ENCODE data around the gene DACT2.

DNA sequence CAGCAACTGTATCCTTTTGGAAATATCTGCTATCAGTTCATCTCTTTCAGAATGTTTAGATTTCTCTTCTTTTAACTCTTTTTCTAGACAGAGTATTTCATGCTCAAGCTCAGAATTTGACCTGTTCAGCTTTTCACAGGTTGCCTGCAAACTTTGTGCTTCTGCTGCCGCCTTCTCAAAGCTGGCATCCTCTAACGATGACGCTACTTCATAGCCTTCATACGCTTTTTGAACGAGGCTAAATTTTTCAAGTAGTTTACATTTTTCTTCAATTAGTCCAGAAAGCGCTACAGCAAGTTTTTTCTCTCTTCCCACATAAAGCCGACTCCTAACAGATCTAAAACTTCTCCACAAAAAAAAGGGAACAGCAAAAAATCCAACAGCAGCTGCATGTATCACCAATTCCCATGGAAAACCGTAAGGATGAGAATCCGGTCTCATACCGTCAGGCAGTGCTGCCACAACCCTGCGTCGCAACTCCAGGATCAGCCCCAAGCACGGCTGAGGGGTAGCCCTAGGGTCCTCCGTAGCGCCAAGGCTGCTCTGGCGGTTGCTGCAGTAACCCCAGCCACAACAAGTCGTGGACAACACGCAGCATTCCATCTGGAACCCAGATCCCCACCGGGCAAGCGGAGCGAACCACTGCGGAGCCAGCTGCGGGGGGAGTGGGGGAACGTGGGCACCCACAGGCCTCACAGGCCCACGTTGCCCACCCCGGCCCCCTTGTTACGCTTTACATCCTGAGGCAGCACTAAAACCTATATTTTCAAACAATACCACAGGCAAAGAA is 30.6 kb downstream of the DACT2 start:
- no peak for TF ChIP-seq SUZ12 (IDR thresholded peaks at IDR 0.05; ENCODE audit: extremely low read depth, insufficient read depth, insufficient read length)
- no peak for TF ChIP-seq YY1 (IDR thresholded peaks at IDR 0.05; ENCODE audit: insufficient read depth, insufficient read length)
- no peak for TF ChIP-seq ZNF274 (IDR thresholded peaks at IDR 0.05; ENCODE audit: low read depth, low read length)

Data from NT2/D1 (cell line).